Right lobe of liver (tissue), 4 donors: ENCODE measurements around the gene SFTA2.

Source experiments
- POLR2A ChIP-seq: fragments of 450-650 bp; IDR thresholded peaks from one replicate; pipeline ENCODE4 v1.6.1; 2017; ENCODE audit warnings: antibody characterized with exemption, mild to moderate bottlenecking
- TF ChIP-seq, protein P1 (sequence below), 4 donors: fragments of 200-600 bp in 3 of 4; fragments of 450-650 bp in 1 of 4; IDR thresholded peaks; one replicate each; pipeline versions ENCODE4 v1.5.1 to v1.8.0; 2016 to 2022; ENCODE audit warnings: antibody characterized with exemption in 4 of 4, mild to moderate bottlenecking in 2 of 4
- donor health status: DM: no; HTN: no; CAD: no.
- donor health status: DM: no; HTN: no; CAD: no.
- donor health status: DM: no; HTN: yes; CAD: no.

DNA sequence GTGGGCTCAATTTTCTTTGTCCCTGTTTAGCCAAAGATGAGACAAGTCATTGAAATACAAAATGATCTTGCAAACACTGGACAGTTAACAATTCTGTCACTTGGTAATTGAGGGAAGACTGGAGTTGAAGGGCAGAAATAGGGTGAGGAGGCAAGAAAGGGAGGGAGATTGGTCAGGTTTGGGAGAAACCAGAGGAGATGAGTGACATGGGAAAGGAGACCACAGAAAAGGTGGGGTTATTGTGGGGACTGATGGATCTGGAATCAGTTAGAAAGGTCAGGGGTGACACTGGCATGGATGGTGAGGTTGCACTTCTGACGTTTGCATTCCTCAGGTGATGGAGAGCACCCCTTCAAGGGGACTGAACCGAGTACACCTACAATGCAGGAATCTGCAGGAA is 23.3 kb downstream of the SFTA2 start:
- TF ChIP-seq, protein P1, sequence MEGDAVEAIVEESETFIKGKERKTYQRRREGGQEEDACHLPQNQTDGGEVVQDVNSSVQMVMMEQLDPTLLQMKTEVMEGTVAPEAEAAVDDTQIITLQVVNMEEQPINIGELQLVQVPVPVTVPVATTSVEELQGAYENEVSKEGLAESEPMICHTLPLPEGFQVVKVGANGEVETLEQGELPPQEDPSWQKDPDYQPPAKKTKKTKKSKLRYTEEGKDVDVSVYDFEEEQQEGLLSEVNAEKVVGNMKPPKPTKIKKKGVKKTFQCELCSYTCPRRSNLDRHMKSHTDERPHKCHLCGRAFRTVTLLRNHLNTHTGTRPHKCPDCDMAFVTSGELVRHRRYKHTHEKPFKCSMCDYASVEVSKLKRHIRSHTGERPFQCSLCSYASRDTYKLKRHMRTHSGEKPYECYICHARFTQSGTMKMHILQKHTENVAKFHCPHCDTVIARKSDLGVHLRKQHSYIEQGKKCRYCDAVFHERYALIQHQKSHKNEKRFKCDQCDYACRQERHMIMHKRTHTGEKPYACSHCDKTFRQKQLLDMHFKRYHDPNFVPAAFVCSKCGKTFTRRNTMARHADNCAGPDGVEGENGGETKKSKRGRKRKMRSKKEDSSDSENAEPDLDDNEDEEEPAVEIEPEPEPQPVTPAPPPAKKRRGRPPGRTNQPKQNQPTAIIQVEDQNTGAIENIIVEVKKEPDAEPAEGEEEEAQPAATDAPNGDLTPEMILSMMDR (IDR thresholded peaks at IDR 0.05) = no peak
- no peak for TF ChIP-seq POLR2A
